HL-60 (cell line): ENCODE results near the gene SMYD5.

Source experiments
- DNase-seq, 2 experiments: peaks; one replicate each; pipeline ENCODE4 v3.0.0-alpha.2; 2010 to 2020; ENCODE audit warnings: low read depth in 1 of 2, low spot score in 1 of 2
- H3K27ac ChIP-seq: fragments of 250-450 bp; sonication (Bioruptor Pico); replicated peaks from 2 replicates; pipeline ENCODE4 v1.5.1; 2020; ENCODE audit warnings: mild to moderate bottlenecking, moderate library complexity
- H3K27me3 ChIP-seq: fragments of 250-450 bp; sonication (Bioruptor Pico); 2 replicates; pipeline ENCODE4 v1.5.1; 2021; ENCODE audit warnings: mild to moderate bottlenecking, moderate library complexity; ENCODE audit not compliant: insufficient read depth, poor library complexity, severe bottlenecking
- H3K4me3 ChIP-seq: replicated peaks from 2 replicates; pipeline ENCODE4 v1.5.1; 2011; ENCODE audit warnings: mild to moderate bottlenecking, control low read depth, low read length; ENCODE audit not compliant: insufficient read depth
- GABPA ChIP-seq: IDR thresholded peaks from 2 replicates; pipeline ENCODE4 v1.6.1; 2012; ENCODE audit warnings: low read depth
- POLR2AphosphoS5 ChIP-seq: IDR thresholded peaks from 2 replicates; pipeline ENCODE4 v1.6.1; 2012; ENCODE audit warnings: low read depth
- SPI1 ChIP-seq: IDR thresholded peaks from 2 replicates; pipeline ENCODE4 v1.6.1; 2012; ENCODE audit warnings: low read depth, mild to moderate bottlenecking, borderline replicate concordance
- TF ChIP-seq, protein P1 (sequence below): IDR thresholded peaks from 2 replicates; pipeline ENCODE4 v1.6.1; 2012; ENCODE audit warnings: low read depth; ENCODE audit not compliant: insufficient replicate concordance
- TF ChIP-seq, protein P2 (sequence below): IDR thresholded peaks from one replicate; pipeline ENCODE4 v1.5.1; 2011; ENCODE audit warnings: low read length, control low read depth, inconsistent platforms; ENCODE audit not compliant: insufficient read depth

The SMYD5 gene

DNA sequence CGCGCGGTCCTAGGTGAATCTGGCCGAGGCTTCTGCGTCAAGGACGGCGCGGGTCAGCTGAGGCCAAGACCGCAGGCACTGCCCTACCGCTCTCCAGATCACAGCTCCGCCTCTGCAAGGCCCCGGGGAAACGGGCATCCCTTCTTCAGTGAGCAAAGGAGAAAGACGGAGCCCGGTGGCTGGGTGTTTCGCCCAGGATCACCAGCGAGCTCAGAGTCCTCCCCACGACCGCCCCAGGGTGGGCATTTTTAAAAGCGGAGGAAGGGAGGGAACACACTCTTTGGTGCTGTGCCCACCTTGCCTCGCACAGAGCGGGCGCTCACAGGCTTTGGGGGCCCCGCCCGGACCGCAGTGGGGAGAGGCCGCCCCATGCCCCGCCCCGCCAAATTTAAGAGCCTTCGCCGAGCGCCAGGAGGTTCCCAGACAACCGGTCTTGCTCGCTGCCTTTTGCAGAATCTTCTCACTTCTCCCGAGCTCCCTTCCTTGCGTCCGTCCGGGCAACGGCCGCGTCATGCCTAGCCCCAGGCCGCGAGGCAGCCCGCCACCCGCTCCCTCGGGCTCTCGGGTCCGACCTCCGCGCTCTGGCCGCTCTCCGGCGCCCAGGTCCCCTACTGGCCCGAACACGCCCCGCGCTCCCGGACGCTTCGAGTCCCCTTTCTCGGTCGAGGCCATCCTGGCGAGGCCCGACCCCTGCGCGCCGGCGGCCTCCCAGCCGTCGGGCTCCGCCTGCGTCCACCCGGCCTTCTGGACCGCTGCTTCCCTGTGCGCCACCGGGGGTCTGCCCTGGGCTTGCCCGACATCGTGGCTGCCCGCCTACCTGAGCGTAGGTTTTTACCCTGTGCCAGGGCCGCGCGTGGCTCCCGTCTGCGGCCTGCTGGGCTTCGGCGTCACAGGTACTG is 11.6 kb upstream of the SMYD5 start, which contains the start of gene NOTO:
NOTO (plus strand) TSS at position 419 of the 899 bp plus-strand sequence; CDS start at position 512, 93 bp downstream.
- H3K27me3 ChIP-seq, result peaks cover 35% of the 10 kb centered on the region
- no peak within 1 kb of the TSS for H3K4me3 ChIP-seq
- no peak for DNase-seq
- TF ChIP-seq POLR2AphosphoS5, result no peak
- TF ChIP-seq SPI1, result no peak
- TF ChIP-seq, protein P1, sequence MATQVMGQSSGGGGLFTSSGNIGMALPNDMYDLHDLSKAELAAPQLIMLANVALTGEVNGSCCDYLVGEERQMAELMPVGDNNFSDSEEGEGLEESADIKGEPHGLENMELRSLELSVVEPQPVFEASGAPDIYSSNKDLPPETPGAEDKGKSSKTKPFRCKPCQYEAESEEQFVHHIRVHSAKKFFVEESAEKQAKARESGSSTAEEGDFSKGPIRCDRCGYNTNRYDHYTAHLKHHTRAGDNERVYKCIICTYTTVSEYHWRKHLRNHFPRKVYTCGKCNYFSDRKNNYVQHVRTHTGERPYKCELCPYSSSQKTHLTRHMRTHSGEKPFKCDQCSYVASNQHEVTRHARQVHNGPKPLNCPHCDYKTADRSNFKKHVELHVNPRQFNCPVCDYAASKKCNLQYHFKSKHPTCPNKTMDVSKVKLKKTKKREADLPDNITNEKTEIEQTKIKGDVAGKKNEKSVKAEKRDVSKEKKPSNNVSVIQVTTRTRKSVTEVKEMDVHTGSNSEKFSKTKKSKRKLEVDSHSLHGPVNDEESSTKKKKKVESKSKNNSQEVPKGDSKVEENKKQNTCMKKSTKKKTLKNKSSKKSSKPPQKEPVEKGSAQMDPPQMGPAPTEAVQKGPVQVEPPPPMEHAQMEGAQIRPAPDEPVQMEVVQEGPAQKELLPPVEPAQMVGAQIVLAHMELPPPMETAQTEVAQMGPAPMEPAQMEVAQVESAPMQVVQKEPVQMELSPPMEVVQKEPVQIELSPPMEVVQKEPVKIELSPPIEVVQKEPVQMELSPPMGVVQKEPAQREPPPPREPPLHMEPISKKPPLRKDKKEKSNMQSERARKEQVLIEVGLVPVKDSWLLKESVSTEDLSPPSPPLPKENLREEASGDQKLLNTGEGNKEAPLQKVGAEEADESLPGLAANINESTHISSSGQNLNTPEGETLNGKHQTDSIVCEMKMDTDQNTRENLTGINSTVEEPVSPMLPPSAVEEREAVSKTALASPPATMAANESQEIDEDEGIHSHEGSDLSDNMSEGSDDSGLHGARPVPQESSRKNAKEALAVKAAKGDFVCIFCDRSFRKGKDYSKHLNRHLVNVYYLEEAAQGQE, result no peak
- TF ChIP-seq, protein P2, sequence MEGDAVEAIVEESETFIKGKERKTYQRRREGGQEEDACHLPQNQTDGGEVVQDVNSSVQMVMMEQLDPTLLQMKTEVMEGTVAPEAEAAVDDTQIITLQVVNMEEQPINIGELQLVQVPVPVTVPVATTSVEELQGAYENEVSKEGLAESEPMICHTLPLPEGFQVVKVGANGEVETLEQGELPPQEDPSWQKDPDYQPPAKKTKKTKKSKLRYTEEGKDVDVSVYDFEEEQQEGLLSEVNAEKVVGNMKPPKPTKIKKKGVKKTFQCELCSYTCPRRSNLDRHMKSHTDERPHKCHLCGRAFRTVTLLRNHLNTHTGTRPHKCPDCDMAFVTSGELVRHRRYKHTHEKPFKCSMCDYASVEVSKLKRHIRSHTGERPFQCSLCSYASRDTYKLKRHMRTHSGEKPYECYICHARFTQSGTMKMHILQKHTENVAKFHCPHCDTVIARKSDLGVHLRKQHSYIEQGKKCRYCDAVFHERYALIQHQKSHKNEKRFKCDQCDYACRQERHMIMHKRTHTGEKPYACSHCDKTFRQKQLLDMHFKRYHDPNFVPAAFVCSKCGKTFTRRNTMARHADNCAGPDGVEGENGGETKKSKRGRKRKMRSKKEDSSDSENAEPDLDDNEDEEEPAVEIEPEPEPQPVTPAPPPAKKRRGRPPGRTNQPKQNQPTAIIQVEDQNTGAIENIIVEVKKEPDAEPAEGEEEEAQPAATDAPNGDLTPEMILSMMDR, result no peak
- TF ChIP-seq GABPA, result no peak
- no peak within 1 kb of the TSS for H3K27ac ChIP-seq

DNA sequence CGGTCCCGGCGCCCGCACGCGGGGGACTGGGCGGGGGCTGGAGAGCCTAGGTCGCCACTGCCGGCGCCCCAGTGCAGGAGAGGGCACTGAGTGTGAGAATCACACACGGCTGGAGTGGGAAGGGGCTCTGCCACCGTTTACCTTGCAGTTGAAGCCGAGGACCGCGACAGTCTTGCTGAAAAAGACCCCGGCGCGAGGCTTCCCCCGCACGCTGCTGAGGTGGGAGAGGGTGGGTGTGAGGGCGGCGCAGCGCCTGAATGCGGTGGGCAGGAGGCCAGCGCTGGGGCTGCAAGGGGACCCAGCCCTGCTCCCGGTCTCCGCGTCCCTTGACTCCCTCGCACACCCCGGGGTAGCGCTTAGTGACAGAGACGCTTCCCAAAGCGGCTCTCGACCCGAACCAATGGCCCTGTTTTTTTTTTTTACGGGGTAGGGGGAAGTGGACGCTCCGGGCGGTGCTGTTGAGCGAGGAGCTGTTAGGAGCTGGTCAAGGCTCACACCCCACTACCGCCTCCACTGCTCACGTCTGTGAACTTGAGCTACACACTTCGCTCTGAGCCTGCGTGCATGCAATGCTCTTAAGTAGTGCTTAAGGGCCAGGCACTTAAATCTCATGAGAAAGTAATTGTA is 10.9 kb upstream of the SMYD5 start:
- no peak overlapping the region for H3K27ac ChIP-seq
- H3K27me3 ChIP-seq, result peaks cover 35% of the 10 kb centered on the region
- DNase-seq, result peak in 1 of 2 experiments; percentile 4
- H3K4me3 ChIP-seq, result no peak overlapping the region
- TF ChIP-seq, protein P2, result no peak
- no peak for TF ChIP-seq SPI1
- no peak for TF ChIP-seq POLR2AphosphoS5
- no peak for TF ChIP-seq GABPA
- TF ChIP-seq, protein P1, result no peak

- no peak for TF ChIP-seq POLR2AphosphoS5
- TF ChIP-seq, protein P2, result no peak
- no peak for TF ChIP-seq GABPA
- TF ChIP-seq, protein P1, result no peak
- no peak for TF ChIP-seq SPI1
- peaks cover 34% of the 10 kb centered on the region for H3K27me3 ChIP-seq
- no peak overlapping the region for H3K27ac ChIP-seq
- DNase-seq, result no peak
- no peak overlapping the region for H3K4me3 ChIP-seq
Measured at GRCh38 chr2:73205611-73206010, 8.4 kb upstream of the SMYD5 start.
